GM19395 (cell line): Measurements from ENCODE around the gene IP6K1.
A peak's percentile ranks its signal among the peaks of the same experiment; 100 is the strongest.
"Not testable (repeated sequence)": the region's sequence is repeated elsewhere in the genome, so short reads cannot be mapped to it uniquely, and the experiment has no call there.

Experiments used
- ATAC-seq: cut with Tn5 transposase; IDR thresholded peaks from one replicate; pipeline ENCODE4 v1.9.1; 2021; ENCODE audit warnings: mild to moderate bottlenecking, moderate library complexity; ENCODE audit not compliant: unreplicated experiment

IP6K1 gene

GRCh38 chr3:49694409-49695070, 91.8 kb downstream of the IP6K1 start:
- not testable (repeated sequence) for ATAC-seq

DNA sequence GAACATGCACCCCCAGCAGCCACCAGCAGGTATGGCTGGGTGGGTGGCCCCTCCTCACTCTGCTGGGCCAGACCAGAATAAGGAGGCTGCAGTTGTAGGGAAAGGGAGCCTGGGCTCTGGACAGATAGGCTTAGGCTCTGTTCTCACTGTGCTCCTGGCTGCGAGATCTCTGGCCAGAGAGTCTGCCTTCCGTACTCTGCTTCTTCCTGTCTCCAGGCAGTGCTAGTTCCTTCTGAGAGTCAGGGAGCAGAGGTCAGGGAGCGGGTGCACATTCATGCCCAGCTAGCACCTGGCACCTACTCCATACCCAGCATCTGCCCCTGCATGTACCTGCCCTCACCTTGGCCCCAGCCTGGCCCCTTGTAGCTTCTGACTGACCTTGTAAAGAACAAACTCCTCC, 94.9 kb downstream of the IP6K1 start:
- ATAC-seq = not testable (repeated sequence)

GRCh38 chr3:49690856-49691255, 95.5 kb downstream of the IP6K1 start:
- ATAC-seq = not testable (repeated sequence)

DNA sequence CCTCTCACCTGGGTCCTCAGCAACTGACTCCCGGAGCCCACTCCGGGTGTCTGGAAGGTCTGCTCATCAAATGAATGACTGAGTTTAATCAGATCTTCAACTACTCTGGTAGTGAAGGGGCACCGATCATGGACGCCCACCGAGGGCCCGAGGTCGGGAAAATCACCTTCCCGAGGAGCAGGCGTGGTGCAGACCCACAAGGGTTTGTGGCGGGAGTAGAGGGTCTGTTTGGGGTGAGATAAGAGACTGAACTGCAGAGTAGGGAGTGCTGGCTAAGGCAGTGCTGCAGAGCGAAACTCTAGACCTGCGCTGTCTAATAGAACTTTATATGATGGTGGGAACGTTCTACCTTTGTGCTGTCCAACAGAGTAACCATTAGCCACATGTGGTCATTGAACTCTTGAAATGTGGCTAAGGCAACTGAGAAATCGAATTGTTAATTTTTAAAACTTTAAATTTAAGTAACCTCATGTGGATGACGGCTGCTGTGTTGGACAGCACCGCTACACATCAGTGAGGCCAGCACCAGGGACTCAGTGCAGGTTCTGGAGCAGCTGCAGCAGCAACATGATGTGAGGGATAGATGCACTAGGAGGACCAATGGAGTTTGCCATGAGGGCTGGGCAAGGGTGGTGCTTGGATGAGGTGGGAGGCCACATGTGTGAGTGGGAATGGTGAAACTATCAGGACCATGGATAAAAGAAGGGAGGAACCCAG, 96.3 kb downstream of the IP6K1 start:
- ATAC-seq = peak; percentile 9

DNA sequence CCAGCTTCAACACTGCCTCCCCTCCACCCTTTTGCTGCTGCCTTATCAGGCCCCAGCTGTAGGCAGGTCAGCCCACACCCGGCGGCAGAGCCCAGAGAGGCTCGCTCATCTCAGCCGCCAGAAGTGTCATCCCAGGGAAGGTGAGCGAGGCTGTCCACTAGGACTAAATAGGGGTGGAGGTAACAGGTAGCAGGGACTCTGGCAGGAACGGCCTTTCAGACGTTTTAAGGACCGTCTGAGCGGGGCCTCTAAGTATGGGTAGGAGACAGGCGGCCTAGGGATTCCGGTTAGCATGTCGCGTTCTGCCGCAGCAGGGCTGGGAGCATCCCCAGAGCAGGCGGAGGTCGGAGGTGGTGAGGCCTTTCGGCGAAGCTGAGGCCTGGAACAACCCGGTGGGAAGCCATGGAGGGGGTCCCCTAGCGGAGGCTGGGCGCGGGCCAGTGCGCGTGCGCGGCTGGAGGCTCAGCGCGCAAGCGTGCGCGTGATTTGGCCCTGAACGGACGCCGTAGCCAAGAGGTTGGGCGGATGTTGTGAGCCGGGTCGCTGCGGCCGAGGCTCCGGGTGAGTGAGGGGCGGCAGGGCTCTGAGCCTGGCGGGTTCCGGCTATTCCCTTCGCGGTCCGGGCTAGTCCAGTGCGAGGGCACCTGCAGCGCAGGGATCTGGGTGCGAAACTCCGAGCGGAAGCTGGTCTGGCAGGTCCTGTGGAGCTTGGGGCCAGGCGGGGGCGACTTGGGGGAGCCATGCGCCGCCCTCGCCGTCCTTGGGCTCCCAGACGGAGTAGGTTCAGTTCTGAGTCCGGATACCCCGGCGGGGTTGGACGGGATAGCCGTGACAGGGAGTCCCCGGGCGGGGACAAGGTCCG, 97.1 kb downstream of the IP6K1 start, which contains the start of the genes MST1 and RNF123:
MST1 (minus strand) TSS at position 429 of the 862 bp plus-strand sequence. CDS start 783 bp downstream, outside the sequence.
RNF123 (plus strand) TSS at position 512 of the 862 bp plus-strand sequence. CDS start 1,609 bp downstream, outside the sequence.
- peak; percentile 54 for ATAC-seq

DNA sequence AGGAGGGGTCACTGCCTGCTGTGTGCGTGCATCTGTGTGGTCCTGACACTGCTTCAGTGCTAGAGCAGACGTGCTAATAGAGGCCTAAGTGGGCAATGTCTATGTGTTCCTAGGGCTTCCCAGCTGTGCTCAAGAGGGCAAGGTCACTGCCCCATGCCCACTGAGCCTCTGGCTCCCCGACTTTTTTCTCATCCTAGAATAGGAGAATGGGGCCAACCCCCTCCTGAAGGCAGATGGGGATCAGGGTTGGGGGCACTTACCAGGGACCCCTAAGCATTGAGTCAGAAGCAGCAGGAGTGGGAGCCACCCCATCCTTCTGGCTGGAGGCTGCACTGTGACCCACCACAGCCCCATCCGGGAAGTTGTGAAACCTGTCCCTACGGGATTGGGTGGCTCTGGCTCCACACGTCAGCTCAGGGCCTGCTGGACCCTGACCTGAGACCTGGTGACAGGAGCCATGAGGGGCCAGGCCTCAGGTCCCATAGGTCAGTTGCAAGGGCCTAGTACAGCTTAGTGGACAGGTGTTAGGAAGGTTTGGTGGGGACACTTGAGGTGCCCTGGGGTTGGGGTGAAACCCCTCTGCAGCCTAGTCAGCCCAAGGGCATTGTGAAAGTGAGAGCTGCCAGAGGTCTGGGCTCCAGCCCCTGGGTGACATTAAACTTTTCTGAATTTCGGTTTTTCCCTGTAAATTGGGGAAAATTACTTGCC, 97.8 kb downstream of the IP6K1 start:
- ATAC-seq = not testable (repeated sequence)

DNA sequence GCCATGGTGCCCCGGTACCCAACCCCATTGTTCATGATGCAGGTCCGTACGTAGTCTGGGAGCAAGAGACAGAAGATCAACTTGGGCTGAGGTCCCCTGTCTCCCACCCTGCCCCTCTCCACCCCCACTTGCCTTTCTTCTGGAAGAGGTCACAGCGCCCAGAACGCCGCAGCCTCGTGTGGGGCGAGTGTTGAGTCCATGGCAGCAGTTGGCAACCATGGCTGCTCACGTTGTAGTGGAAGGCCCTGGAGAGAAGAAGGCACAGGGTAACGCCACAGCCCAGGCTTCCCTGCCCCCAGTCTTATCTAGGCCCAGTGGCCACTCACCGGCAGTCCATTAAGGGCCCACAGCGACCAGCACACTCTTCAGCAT, 98.9 kb downstream of the IP6K1 start:
- not testable (repeated sequence) for ATAC-seq

- not testable (repeated sequence) for ATAC-seq
Measured at GRCh38 chr3:49686769-49687423, 99.4 kb downstream of the IP6K1 start.

DNA sequence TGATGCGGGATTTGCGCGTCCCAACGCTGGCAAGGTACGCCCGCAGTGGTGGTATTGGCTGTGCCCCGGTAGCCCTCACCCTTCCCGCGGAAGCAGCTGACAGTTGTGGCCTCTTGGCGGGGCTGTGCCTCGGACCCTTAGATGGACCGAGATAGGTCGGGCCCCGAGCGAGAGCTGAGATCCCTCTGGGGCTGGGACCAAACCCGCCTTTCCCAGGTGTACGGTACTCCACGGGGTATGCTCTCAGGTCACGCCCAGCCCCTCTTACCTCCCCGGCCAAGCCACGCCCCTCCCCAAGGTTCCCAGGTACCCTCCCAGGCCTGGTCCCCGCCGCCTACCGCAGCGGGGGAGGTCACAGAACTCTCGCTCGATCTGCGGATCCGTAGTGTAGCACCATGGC, 100.0 kb downstream of the IP6K1 start:
- ATAC-seq = not testable (repeated sequence)

GRCh38 chr3:49685846-49686245, 100.5 kb downstream of the IP6K1 start:
- ATAC-seq = not testable (repeated sequence)

GRCh38 chr3:49685103-49685502, 101.2 kb downstream of the IP6K1 start:
- ATAC-seq = not testable (repeated sequence)

DNA sequence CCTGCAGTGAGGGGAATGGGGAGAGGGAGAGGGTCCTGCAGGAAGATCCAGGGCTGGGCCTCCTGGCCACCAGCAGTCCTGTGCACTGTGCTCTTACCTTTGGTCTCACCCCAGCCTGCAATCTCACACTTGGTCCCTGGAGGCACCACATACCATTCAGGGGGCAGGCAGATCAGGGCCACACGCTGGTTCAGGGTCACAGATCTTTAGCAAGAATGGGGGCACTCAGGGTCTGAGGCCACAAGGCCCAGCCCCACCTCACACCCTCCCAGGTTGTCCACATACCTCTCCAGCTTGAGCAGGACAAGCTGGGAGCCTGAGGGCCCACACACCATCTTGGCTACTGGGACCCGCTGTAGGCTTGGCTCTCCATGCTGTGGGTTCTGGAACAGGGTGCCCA, 101.9 kb downstream of the IP6K1 start:
- not testable (repeated sequence) for ATAC-seq

DNA sequence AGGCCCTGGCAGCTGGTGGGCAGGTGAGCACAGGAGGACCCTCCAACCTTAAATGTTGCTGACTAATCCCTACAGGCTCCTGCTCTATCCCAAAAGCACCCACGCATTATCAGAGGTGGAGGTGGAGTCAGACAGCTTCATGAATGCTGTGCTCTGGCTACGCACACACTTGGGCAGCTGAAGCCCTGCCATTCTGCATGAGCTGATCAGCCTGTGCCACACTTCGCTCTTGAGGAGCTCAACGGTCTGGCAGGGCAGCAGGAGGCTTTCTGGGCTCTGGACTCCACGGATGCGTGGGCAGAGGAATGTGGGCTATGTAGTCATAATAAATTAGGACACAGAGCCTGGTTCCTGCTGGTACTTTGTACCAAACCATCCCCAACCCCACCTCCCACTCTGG, 103.2 kb downstream of the IP6K1 start:
- ATAC-seq = no peak

- ATAC-seq = no peak
Measured at GRCh38 chr3:49681543-49681942, 104.8 kb downstream of the IP6K1 start.

GRCh38 chr3:49681232-49681522, 105.2 kb downstream of the IP6K1 start:
- ATAC-seq = no peak

DNA sequence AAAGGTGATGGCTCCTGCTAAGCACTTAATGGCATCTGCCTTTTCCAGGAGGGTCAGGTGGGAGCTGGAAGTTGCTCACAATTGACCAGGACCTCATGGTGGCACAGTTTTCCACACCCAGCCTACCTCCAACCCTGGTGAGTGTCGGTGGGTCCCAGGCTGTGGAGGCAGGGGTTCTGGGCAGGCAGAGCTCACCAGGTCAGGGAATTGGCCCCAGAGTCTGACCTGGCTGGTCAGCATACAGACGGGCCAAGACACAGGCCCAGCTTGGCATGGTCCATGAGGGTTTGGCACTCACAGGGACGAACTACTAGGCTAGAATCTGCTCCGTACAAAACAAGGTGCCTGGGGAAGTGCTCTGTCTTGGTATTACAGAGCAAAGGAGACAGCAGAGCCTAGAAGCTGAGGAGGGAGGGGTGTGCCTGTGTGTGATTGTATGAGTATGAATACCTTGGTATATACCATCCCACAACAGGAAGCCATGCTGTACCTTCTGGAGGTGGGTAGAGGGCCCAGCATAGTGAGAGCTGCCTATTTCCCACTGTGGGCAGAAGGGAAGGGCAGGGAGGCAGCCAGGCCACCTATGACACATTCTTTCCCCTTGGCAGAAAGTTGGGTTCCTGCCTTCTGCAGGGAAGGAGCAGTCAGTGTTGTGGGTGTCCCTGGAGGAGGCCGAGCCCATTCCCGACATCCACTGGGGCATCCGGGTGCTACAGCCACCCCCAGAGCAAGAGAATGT, 105.7 kb downstream of the IP6K1 start:
- no peak for ATAC-seq

DNA sequence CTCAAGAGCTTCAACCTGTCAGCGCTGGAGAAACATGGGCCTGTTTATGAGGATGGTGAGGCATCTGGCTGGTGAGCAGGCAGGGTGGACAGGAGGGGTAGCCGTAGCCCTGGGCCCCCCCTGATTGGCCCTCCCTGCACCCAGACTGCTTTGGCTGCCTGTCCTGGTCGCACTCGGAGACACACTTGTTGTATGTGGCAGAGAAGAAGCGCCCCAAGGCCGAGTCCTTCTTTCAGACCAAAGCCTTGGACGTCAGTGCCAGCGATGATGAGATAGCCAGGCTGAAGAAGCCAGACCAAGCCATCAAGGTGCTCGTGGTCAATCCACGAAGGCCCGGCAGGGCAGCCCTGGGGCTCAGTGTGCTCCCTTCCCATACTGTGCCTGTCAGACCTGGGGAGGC, 110.4 kb downstream of the IP6K1 start:
- no peak for ATAC-seq

DNA sequence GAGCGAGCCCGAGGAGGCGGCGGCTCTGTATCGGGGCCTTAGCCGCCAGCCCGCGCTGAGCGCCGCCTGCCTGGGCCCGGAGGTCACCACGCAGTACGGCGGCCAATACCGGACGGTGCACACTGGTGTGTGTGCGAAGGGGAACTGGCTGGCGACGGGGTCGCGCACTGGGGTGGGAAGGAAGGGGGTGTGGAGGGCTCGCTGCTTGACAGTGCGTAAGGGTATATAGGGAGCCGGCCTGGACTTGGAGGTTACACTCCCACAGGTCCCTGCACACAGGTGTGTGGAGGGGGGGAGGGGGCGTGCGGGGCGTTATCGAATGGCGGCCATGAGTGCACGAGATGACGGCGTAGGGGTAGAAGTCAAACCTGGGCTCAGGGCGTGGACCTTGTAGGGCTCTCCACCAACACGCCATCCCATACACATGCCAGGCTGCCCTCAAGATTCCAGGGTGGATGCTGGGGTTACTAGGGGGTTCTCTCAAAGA, 111.8 kb downstream of the IP6K1 start:
- ATAC-seq = peak; percentile 36
